GM21786 (cell line): ENCODE measurements around the gene WDR37.
"Not testable (repeated sequence)": the region's sequence is repeated elsewhere in the genome, so short reads cannot be mapped to it uniquely, and the experiment has no call there.

Experiments
- ATAC-seq: cut with Tn5 transposase; IDR thresholded peaks from one replicate; pipeline ENCODE4 v1.9.1; 2021; ENCODE audit not compliant: unreplicated experiment

The WDR37 gene

GRCh38 chr10:1041514-1041913 is 14.7 kb upstream of the WDR37 start:
- ATAC-seq: no peak

GRCh38 chr10:1043532-1043995 is 12.6 kb upstream of the WDR37 start:
- peak; percentile 66 for ATAC-seq

- ATAC-seq: no peak
These were observed 12.0 kb upstream of the WDR37 start for GRCh38 chr10:1044146-1044545.

DNA sequence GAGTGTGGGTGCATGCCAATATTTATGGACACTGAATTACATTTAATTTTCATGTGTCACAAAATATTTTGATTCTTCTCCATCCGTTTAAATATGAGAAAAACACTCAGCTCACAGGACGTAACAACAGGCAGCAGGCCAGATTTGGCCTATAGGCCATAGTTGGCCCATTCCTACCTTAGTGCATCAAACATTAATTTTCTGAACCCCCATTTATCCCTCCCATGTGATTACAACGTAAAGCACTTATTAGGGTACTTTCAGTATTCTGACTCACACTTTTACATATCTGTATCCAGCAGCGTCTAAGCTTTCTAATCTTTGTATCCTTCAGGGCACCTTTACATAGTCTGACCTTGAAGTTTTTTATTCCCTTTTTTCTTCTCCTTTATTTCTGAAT is 11.2 kb upstream of the WDR37 start:
- no peak for ATAC-seq

DNA sequence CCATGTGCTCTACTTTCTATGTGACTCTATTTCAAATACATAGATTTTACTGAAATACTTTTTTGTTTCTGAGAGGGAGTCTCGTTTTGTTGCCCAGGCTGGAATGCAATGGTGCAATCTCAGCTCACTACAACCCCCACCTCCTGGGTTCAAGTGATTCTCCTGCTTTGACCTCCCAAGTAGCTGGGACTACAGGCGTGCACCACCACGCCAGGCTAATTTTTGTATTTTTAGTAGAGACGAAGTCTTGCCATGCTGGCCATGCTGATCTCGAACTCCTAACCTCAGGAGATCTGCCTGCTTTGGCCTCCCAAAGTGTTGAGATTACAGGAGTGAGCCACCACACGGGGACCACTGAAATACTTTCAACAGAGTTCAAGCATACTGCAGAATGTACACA is 10.8 kb upstream of the WDR37 start:
- no peak for ATAC-seq

GRCh38 chr10:1047937-1048336 is 8.2 kb upstream of the WDR37 start:
- no peak for ATAC-seq

DNA sequence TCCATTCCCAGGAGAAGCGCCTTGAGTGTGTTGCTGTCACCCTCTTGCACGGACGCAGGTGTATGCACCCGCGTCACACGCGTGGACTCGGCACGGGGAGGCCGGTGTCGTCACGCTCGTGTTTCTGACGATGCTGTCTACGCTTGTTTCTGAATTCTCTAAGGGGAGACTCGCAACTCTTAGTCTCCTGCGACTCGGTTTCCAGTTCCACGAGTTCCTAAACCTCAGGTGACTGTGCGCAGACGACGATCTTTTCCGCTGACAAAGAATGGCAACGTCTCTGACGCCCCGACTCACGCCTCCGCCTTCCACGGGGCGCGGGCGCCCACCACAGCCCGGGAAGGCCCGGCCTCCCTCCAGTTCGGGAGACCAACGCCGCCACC is 7.8 kb upstream of the WDR37 start:
- no peak for ATAC-seq

- peak; percentile 83 for ATAC-seq
These were observed 7.3 kb upstream of the WDR37 start, which contains the start of gene IDI1 for GRCh38 chr10:1048732-1049424. IDI1 (minus strand) TSS chr10:1049119; CDS start chr10:1049003, 116 bp downstream.

GRCh38 chr10:1049425-1049958 is 6.7 kb upstream of the WDR37 start:
- ATAC-seq: no peak

GRCh38 chr10:1050145-1050544 is 6.0 kb upstream of the WDR37 start:
- no peak for ATAC-seq

GRCh38 chr10:1050554-1050953 is 5.6 kb upstream of the WDR37 start:
- ATAC-seq: no peak

GRCh38 chr10:1054684-1055083 is 1.5 kb upstream of the WDR37 start:
- no peak for ATAC-seq

GRCh38 chr10:1057106-1057657 is 997 bp downstream of the WDR37 start:
- peak; percentile 15 for ATAC-seq

- no peak for ATAC-seq
These were observed 1.8 kb downstream of the WDR37 start for GRCh38 chr10:1058017-1058416.

GRCh38 chr10:1059902-1060301 is 3.7 kb downstream of the WDR37 start:
- no peak for ATAC-seq

DNA sequence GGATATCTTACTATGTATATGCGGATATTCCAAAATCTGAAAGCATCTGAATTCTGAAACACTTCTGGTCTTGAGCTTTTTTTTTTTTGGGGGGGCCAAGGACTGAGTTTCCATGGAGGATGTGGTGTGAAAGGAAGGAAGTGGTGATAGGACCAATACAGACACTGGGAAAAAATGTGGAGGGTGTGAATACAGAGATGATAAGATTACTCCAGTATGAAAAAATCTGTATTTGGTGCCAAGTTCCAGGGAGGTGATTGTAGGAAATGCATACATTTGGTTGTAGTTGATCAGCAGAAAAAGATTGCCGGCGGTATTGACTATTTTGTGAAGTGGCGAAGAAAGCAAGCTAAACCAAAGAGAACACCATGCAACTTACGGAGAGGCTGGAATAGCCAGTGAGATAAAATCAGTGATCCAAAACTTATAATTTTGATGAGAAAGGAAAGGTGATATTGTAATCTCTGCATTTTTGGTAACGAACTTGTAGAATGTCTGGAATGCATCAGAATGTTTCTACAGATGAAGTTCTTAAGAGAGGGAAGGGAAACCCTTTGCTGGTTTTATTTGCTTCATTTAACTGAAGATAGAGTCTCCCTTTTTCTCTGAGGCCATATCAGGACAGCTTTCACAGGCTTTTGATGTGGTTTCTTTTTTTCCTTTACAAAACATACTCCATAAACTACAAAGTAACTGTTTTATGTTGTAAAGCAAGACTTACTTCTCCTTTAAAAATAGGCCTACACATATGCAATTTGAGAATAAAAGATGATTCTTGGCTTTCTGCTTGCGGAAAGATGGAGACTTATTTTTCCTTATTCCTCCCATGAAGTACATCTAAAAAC is 6.0 kb downstream of the WDR37 start:
- ATAC-seq: no peak

DNA sequence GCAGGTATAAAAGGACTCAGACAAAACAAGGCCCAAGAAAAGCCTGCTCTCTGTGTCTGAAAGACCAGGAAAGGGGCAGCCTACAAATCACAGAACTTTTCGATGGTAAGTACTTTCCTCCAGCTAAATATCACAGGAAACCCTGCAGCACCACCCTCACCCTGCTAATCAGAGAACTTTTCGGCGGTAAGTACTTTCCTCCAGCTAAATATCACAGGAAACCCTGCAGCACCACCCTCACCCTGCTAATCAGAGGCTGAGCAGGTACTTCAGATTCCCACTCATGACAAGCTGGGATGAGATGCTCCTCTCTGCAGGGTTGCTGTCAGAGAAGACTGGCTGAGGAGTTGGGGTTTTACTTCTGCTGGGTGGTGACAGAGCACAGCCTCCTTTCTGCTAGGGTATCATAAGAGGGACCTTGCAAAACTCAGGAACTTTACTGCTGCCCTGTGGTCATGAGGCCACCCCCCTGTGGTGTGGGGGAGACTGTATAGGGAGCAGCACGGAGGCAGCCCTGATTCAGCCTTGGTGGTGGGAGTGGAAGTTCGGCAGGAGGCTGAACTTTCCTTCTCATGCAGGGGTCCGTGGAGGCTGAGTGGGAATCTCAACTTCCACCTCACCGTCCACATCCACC is 7.2 kb downstream of the WDR37 start:
- ATAC-seq: no peak

GRCh38 chr10:1064964-1065247 is 8.7 kb downstream of the WDR37 start:
- ATAC-seq: no peak

DNA sequence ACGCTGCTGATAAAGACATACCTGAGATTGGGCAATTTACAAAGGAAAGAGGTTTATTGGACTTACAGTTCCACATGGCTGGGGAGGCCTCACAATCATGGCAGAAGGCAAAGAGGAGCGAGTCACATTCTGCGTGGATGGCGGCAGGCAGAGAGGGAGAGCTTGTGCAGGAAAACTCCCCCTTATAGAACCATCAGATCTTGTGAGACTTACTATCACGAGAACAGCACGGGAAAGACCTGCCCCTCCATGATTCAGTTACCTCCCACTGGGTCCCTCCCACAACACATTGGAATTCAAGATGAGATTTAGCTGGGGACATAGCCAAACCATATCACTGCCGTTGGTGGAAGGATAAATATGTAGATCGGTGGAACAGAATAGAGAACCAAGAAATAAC is 10.5 kb downstream of the WDR37 start:
- not testable (repeated sequence) for ATAC-seq

- no peak for ATAC-seq
These were observed 12.5 kb downstream of the WDR37 start for GRCh38 chr10:1068380-1069361.
